OCI-LY3 (cell line): ENCODE results near the gene CFAP46.

ENCODE experiments used
- H2AFZ ChIP-seq: fragments of 200-600, 300-600 bp; shearing (Covaris generic); 2 replicates; pipeline ENCODE4 v1.6.0; 2014; ENCODE audit warnings: antibody characterized with exemption, low read depth, low read length
- H3K27ac ChIP-seq: fragments of 200-600, 300-600 bp; sonication (generic); 2 replicates; pipeline ENCODE4 v1.5.1; 2014; ENCODE audit warnings: mild to moderate bottlenecking, low read length, moderate library complexity, mixed read lengths
- H3K27me3 ChIP-seq: fragments of 200-600, 300-600 bp; sonication (generic); 2 replicates; pipeline ENCODE4 v1.6.1; 2014; ENCODE audit warnings: low read depth, low read length, mixed read lengths
- H3K36me3 ChIP-seq: fragments of 200-600, 300-600 bp; sonication (generic); replicated peaks from 2 replicates; pipeline ENCODE3; 2014; ENCODE audit warnings: low read depth, low read length, mixed read lengths
- H3K4me1 ChIP-seq: fragments of 300-600, 200-600 bp; sonication (generic); 2 replicates; pipeline ENCODE4 v1.6.1; 2014; ENCODE audit warnings: low read length, mixed read lengths
- H3K4me2 ChIP-seq: fragments of 200-600, 300-600 bp; sonication (generic); 2 replicates; pipeline ENCODE4 v1.6.1; 2014; ENCODE audit warnings: low read length, mixed read lengths
- H3K4me3 ChIP-seq: fragments of 300-600, 200-600 bp; sonication (generic); 2 replicates; pipeline ENCODE4 v1.5.1; 2014; ENCODE audit warnings: antibody characterized with exemption, mild to moderate bottlenecking, low read length, moderate library complexity
- H3K79me2 ChIP-seq: fragments of 300-600, 200-600 bp; shearing (Covaris generic); 2 replicates; pipeline ENCODE4 v1.6.1; 2014; ENCODE audit warnings: mild to moderate bottlenecking, low read length, mixed read lengths
- H3K9ac ChIP-seq: fragments of 300-600, 200-600 bp; shearing (Covaris generic); 2 replicates; pipeline ENCODE4 v1.6.0; 2014; ENCODE audit warnings: mild to moderate bottlenecking, low read length, moderate library complexity
- H3K9me3 ChIP-seq: fragments of 200-600, 300-600 bp; shearing (Covaris generic); 2 replicates; pipeline ENCODE4 v1.6.1; 2014; ENCODE audit warnings: low read length, mixed read lengths; ENCODE audit not compliant: insufficient read depth
- H4K20me1 ChIP-seq: fragments of 200-600, 300-600 bp; sonication (generic); 2 replicates; pipeline ENCODE4 v1.6.1; 2016; ENCODE audit warnings: low read length, mixed read lengths; ENCODE audit not compliant: insufficient read depth
- CTCF ChIP-seq: fragments of 200-600, 300-600 bp; sonication (generic); IDR thresholded peaks from 2 replicates; pipeline ENCODE4 v1.5.1; 2014; ENCODE audit warnings: antibody characterized with exemption, low read length, low read depth
- EZH2phosphoT487 ChIP-seq: fragments of 200-600 bp; shearing (Covaris generic); IDR thresholded peaks from 2 replicates; pipeline ENCODE4 v1.6.1; 2018; ENCODE audit warnings: antibody characterized with exemption, mixed run types, low read depth

CFAP46 gene

GRCh38 chr10:132790934-132791829 lies 151.2 kb downstream of the CFAP46 start:
- no peak overlapping the region for H3K4me3 ChIP-seq
- H3K4me2 ChIP-seq, result no peak overlapping the region
- H4K20me1 ChIP-seq, result no peaks in the 10 kb centered on the region
- H3K36me3 ChIP-seq, result no peaks in the 10 kb centered on the region
- H3K27ac ChIP-seq, result no peak overlapping the region
- H3K9me3 ChIP-seq, result no peaks in the 10 kb centered on the region
- H3K9ac ChIP-seq, result no peak overlapping the region
- no peaks in the 10 kb centered on the region for H3K4me1 ChIP-seq
- no peak for TF ChIP-seq EZH2phosphoT487
- no peak for TF ChIP-seq CTCF
- H2AFZ ChIP-seq, result no peak overlapping the region
- H3K79me2 ChIP-seq, result no peaks in the 10 kb centered on the region
- no peaks in the 10 kb centered on the region for H3K27me3 ChIP-seq

DNA sequence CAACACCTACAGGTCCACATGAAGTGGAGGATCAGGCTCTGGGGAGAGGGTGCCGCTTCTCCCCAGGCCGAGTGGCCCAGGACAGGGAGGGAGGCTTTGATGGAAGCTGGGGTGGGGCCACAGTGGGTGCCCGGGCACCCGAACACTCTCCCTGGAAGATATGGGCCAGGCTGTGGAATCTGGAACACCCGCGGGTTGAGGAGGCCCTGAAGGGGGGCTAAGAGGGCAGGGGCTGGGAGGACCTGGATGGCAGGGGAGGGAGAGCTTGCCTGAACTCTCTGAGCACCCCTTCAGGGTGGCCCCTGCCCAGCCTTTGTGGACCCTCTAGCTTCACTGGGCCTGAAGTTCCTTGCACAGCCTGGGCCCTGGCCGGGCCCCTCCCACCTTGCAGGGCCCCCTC lies 151.9 kb downstream of the CFAP46 start:
- Histone ChIP-seq H3K4me2 (no peak overlapping the region), H3K9ac (no peak overlapping the region), H3K9me3 (no peaks in the 10 kb centered on the region), H3K36me3 (no peaks in the 10 kb centered on the region), H4K20me1 (no peaks in the 10 kb centered on the region), H3K4me1 (no peaks in the 10 kb centered on the region), H3K79me2 (no peaks in the 10 kb centered on the region), H3K27me3 (no peaks in the 10 kb centered on the region), H3K4me3 (no peak overlapping the region), H3K27ac (no peak overlapping the region), H2AFZ (no peak overlapping the region)
- TF ChIP-seq CTCF (no peak), EZH2phosphoT487 (no peak)

DNA sequence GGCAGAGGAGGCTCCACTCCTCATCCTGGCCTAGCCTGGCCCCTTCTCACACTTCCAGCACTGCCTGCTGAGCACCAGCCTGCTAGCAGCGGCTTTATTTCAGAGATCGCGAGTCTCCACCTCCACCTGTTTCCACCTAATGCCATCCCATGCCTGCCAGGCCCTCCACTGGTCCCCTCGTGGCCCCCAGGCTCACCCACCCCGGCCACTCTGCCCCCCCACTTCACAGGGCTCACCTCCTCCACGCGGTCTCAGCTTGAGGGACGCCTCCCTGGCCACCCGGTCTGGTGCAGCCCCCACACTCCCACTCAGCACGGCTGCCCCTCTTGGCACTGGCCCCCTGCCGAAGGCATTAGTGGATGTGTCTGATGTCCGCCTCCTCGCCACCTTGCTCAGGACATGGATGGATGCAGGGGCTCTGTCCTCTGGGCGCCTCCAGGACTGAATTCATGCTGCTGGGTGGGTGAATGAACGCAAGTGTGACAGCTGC lies 152.7 kb downstream of the CFAP46 start:
- Histone ChIP-seq H3K79me2 (no peaks in the 10 kb centered on the region), H3K27me3 (no peaks in the 10 kb centered on the region), H3K4me3 (no peak overlapping the region), H3K27ac (no peak overlapping the region), H3K36me3 (no peaks in the 10 kb centered on the region), H3K9me3 (no peaks in the 10 kb centered on the region), H3K9ac (no peak overlapping the region), H2AFZ (no peak overlapping the region), H4K20me1 (no peaks in the 10 kb centered on the region), H3K4me1 (no peaks in the 10 kb centered on the region), H3K4me2 (no peak overlapping the region)
- no peak for TF ChIP-seq EZH2phosphoT487
- no peak for TF ChIP-seq CTCF

DNA sequence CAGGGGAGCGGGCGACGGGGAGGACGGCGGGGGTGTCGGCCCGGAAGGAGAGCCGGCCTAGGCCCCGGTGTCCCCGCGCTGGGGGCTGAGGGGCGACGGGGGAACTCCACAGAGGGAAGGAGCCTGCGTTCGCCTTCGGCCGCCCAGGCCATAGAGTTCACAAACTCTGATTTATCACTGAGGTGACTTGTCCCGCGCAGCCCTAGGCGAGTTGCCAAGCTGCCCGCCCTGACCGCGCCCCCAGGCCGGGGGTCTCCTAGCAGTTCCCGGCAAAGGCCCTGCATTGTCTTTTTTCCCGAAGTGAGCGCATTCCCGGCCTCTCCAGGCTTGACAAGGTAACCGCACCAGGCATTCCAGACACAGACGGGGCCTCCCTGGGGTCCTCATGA lies 153.5 kb downstream of the CFAP46 start:
- H3K27me3 ChIP-seq, result no peaks in the 10 kb centered on the region
- H4K20me1 ChIP-seq, result no peaks in the 10 kb centered on the region
- H3K27ac ChIP-seq, result no peak overlapping the region
- TF ChIP-seq CTCF, result no peak
- no peak for TF ChIP-seq EZH2phosphoT487
- H3K9me3 ChIP-seq, result no peaks in the 10 kb centered on the region
- no peaks in the 10 kb centered on the region for H3K79me2 ChIP-seq
- H3K36me3 ChIP-seq, result no peaks in the 10 kb centered on the region
- no peak overlapping the region for H2AFZ ChIP-seq
- no peak overlapping the region for H3K4me2 ChIP-seq
- H3K4me3 ChIP-seq, result no peak overlapping the region
- no peaks in the 10 kb centered on the region for H3K4me1 ChIP-seq
- no peak overlapping the region for H3K9ac ChIP-seq
